Measurements from ENCODE around the gene RFX3. TPM values are rescaled to one million over a fixed set of nuclear protein-coding genes. Genes with fewer than 3 reads are reported as not detected.

The RFX3 gene
- total and polyA plus RNA-seq, 2 donors (not counting 3 experiments of a cell fraction or from before 2014, with no cell fraction given): 4.8 to 10.5 TPM

GRCh38 chr9:3238236-3238635, 287.6 kb downstream of the RFX3 start:
- Histone ChIP-seq H3K9me3 (replicated peaks; ENCODE audit: control insufficient read depth, insufficient read depth, low read length) (no peaks in the 10 kb centered on the region), H3K27me3 (ENCODE audit: control insufficient read depth in 2 of 2, insufficient read depth in 2 of 2, low read length in 2 of 2) (no peaks in the 10 kb centered on the region), H3K27ac (ENCODE audit: insufficient read depth, low read depth, low read length) (no peak overlapping the region), H3K4me2 (ENCODE audit: insufficient read depth, low read length) (no peak overlapping the region), H3K9ac (replicated peaks; ENCODE audit: extremely low read depth, insufficient read depth, low read length) (no peak overlapping the region), H3K9me1 (replicated peaks; ENCODE audit: control insufficient read depth, extremely low read depth, insufficient read depth, low read length) (no peaks in the 10 kb centered on the region), H3K4me3 (replicated peaks in 1 of 3; ENCODE audit: insufficient read depth in 1 of 3, low read depth in 1 of 3, low read length in 3 of 3) (no peak overlapping the region), H3K4me1 (ENCODE audit: control insufficient read depth, extremely low read depth, insufficient read depth, low read length) (no peaks in the 10 kb centered on the region), H2AFZ (ENCODE audit: low read depth, low read length) (no peak overlapping the region), H3K79me2 (ENCODE audit: control insufficient read depth, insufficient read depth, low read length) (no peaks in the 10 kb centered on the region), H4K20me1 (replicated peaks; ENCODE audit: control insufficient read depth, extremely low read depth, insufficient read depth, low read length) (no peaks in the 10 kb centered on the region), H3K36me3 (ENCODE audit: control insufficient read depth in 2 of 2, extremely low read depth in 1 of 2, insufficient read depth in 2 of 2, low read length in 2 of 2) (no peaks in the 10 kb centered on the region)
- no peak for FAIRE-seq
- DNase-seq (ENCODE audit: low read depth, low spot score): no peak
- POLR2A ChIA-PET: no interaction called here
- intact Hi-C loops (cut with micrococcal nuclease): no loop called here
- dilution Hi-C loops (cut with MboI; ENCODE audit: extremely low pct_ligation_motif_present, low sequenced_read_pairs): no loop called here
- TF ChIP-seq FOS (IDR thresholded peaks at IDR 0.05; ENCODE audit: borderline replicate concordance, insufficient read depth, low read length): no peak
- TF ChIP-seq MAX (IDR thresholded peaks at IDR 0.05; ENCODE audit: insufficient read depth, insufficient read length): no peak
- TF ChIP-seq MYC (IDR thresholded peaks at IDR 0.05; ENCODE audit: low read depth, low read length): no peak
- TF ChIP-seq JUN (IDR thresholded peaks at IDR 0.05; ENCODE audit: borderline replicate concordance, insufficient read depth, insufficient read length, low read depth): no peak
- TF ChIP-seq POLR2AphosphoS5 (IDR thresholded peaks at IDR 0.05; ENCODE audit: insufficient read depth, low read depth, low read length): no peak
- TF ChIP-seq CTCF (IDR thresholded peaks at IDR 0.05; ENCODE audit: extremely low read depth in 1 of 2, insufficient read depth in 1 of 2, low read depth in 1 of 2, low read length in 2 of 2): no peak
- TF ChIP-seq EZH2 (IDR thresholded peaks at IDR 0.05; ENCODE audit: borderline replicate concordance, low read depth, low read length, severe bottlenecking): no peak
- no peak for TF ChIP-seq POLR2A (IDR thresholded peaks at IDR 0.05; ENCODE audit: low read depth, low read length)
- no peak for TF ChIP-seq GATA2 (IDR thresholded peaks at IDR 0.05; ENCODE audit: insufficient read depth, insufficient read length, low read depth, low read length)
- CTCF ChIA-PET: interaction anchor here (8.3 kb wide), 1 partner anchor 203 kb away, joined by 566 read pairs; no protein-coding TSS in a partner anchor
- no TSS peak for BruUV-seq (replicated peaks)
